ENCODE measurements around the gene ZFAND3.

- no peak for TF ChIP-seq CTCF (IDR thresholded peaks at IDR 0.05)
- TF ChIP-seq EZH2 (IDR thresholded peaks at IDR 0.05; ENCODE audit: borderline replicate concordance, insufficient read depth, low read depth, low read length, poor library complexity, severe bottlenecking): no peak
These were observed 69.5 kb downstream of the ZFAND3 start for GRCh38 chr6:37889051-37889450.
